HG02870 (cell line): Measurements from ENCODE around the gene KRT6A.

Experiments
- ATAC-seq: cut with Tn5 transposase; IDR thresholded peaks from one replicate; pipeline ENCODE4 v1.9.1; 2021; ENCODE audit warnings: mild to moderate bottlenecking, moderate library complexity; ENCODE audit not compliant: unreplicated experiment

KRT6A gene

DNA sequence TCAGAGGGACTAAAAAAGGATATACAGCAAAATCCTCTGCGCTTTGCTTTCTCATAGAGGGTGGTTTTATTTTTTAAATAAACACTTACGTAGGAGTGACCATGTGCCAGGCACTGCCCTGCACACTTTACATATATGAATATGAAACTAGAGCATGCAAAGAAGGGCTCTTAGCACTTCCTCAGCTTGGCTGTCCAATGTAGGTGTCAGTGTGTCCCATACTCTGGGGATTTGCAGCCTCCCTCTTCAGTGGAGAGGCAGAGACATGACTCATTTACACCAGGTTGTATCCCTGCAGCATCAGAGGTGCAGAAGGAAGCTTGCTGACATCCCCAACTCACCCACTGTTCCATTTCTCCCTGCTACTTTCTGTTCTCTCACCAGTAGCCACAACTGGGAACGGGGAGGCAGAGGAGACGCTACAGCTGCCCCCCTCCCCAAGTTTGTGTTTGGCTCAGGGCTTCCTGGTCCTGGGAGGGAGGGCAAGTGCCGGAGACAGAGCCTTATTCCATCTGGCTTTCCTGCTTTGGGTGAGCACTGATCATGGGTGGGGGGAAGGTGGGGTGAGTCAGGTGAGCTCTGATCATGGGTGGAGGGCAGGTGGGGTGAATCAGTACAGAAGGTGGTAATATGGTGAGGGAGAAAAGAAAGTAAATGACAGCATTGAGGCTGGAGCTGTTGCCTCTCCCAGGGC is 32.0 kb upstream of the KRT6A start:
- ATAC-seq, result no peak

DNA sequence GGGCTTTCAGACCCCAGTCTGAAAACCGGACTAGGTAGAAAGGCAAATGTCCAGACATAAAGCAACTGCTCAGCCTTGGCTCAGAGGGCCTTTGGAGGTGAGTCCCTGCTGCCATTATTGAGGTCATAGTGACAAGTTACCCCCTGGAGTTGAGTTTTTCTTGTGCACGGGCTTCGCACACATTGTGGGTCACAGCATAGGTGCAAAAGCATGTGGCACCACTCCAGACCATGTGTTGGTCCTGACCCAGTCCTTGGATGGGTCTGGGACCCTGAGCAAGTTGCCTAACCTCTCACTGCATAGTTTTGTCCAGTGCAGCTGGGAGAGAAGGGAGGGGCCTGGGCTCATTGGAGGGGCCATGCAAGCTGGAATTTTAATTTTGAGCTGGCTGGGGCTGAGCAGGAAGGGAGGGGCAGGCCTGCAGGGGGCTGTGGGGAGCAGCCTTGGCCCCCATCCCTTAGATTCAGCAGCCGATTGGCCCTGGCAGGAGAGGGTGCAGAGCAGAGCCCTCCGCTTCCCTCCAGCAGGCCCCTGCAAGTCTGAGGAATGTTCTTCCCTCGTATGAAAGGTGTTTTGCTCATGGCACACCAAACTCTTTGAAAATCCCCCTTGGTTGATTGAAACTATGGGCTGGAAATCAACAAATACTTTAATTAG is 31.3 kb upstream of the KRT6A start:
- no peak for ATAC-seq

DNA sequence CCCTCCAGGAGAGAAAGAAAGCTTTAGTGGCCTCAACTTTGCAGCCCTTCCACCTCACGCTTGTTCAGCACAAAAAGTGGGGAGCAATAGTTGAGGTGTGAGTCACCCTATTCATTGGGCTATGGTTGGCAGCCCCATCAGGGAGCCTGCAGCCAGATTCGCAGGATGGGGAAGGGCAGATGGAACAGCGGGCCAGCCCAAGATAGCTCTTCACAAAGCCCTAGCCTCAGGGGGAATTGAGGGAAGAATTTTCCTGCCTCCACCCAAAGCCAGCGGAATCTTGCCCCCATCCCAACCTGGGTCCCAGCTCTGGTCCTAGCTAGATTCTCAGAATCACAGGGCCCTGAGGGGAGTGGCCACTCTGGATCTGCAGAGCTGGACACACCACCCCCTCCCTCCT is 30.8 kb upstream of the KRT6A start:
- no peak for ATAC-seq

DNA sequence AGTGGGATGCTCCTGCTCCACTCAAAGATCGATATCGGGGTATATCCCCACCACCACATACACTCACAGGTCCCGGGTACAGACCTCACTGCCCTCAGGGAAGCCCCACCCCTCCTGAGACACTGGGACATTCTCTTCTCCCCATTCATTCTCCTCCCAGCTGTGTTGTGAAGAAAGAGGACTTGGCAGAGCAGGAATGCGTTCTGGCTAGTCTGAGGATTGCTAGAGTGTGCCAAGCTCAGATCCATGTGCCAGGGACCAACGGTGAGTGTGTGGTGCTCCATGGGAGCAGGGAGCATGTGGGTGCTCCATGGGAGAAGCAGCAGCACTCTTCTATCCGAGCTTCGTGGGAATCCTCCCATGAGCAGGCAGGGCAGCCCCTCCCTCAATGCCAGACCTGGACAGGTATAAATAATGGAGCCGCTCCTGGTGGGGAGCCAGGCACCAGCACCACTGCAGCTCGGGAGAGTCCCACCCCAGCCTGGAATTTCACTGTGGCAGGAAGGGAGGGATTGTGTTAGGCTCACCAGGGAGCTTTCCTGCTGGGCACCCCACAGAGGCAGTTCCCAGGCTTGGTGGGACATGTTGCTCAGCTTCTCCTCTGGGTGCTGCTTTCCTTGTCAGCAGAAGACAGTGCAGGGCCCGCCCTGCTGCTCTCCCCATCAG is 29.4 kb upstream of the KRT6A start:
- no peak for ATAC-seq

DNA sequence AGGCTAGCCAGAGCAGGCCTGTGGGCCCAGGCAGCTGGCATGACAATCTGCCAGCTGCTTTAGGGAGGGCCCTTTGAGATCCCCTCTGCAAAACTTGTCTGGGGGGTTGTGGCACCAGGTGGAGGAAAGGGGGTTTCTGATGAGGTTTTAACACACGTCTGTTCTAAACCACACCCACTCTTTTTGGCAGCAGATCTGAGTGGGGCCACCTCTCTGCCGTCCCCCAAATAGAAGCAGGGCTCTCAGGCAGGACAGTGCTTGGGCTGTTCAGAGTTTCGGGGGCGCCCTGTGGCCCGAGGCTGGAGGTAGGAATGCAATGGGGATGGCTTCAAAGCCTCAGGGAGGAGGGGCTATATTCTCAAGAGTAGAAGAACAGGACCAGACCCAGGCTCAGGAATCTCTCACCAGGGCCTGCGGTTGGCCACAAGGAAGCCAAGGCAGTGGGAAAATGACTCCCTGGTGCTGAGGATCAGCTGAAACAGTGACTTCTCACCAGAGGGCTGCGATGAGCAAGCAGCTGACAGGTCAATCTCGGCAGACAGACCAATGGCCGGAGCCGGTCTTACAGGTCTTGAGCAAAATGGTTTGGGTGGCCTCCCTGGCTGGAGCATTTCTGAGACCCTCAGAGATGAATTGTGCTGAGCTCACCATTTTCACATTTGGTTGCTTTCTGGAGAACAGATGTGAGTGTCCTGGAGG is 28.7 kb upstream of the KRT6A start:
- no peak for ATAC-seq

DNA sequence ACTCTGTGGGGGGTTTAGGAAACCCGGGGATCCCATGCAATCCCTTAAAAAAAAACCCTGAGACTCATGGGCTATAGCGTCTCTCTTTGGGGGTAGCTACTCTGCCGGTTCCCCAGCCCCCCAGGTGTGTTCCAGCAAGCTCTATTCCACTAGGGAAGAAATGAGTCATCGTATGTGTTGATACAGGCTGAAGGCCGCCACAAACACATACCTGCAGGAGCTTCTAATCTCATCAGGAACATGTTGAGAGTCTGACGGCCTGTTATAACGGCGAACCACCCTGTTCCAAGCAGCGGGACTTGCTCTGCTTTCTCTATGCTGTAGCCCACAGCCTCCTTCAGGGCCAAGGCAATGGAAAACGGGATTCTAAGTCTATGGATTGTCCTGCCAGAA is 28.1 kb upstream of the KRT6A start:
- ATAC-seq, result no peak

DNA sequence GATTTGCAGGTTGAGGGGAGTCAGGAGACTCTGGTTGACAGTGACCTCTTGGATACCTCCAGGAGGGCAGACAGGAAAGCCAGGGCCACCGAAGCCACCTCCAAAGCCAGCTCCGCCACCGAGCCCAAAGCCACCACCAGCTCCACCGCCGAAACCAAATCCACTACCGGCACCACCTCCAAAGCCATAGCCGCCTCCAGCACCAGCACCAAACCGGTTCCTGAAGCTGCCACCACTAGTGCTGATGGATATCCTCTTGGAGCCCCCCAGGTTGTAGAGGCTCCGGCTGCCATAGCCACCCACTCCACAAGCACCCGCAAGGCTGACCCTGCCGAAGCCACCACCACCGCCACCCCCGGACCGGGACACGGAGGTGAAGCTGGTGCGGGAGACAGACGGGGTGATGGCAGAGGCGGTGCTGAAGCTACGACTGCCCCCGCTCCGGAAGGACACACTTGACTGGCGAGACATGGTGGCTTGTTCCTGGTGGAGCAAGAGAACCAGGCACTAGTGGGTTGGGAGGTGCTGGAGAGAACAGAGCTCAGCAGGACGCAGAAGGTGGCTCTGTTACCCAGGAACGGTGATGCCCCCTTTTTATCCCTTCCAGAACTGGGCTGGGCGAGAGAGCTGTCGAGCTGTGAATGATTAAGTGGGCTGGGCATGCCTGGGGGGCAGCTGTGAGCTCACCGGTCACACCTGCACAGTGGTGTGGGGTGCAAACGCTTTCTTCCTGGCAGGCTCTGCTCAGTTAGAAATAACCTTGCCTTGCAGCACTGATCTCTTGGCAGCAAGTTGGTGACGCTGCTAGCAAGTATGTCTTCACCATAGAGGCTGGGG is 27.0 kb upstream of the KRT6A start, which contains the start of gene KRT5:
TSS of gene KRT5 (minus strand) at position 569 of the 837 bp plus-strand sequence. CDS start at position 471, 98 bp downstream.
- ATAC-seq, result no peak

DNA sequence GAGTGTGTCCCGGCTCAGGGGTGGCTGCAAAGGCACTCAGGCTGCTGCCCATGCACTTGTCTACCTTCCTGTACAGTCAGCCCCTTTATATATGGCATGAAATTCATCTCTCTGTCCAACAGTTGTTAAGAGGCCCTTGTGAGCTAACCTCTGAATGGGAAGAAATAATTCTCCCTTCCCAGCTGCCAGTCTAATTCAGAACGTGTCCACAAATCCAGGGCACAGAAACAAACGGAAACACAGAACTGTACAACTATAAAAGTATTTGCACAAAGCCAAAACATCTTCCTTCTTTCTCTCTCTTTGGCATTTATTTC is 26.3 kb upstream of the KRT6A start:
- ATAC-seq, result no peak

DNA sequence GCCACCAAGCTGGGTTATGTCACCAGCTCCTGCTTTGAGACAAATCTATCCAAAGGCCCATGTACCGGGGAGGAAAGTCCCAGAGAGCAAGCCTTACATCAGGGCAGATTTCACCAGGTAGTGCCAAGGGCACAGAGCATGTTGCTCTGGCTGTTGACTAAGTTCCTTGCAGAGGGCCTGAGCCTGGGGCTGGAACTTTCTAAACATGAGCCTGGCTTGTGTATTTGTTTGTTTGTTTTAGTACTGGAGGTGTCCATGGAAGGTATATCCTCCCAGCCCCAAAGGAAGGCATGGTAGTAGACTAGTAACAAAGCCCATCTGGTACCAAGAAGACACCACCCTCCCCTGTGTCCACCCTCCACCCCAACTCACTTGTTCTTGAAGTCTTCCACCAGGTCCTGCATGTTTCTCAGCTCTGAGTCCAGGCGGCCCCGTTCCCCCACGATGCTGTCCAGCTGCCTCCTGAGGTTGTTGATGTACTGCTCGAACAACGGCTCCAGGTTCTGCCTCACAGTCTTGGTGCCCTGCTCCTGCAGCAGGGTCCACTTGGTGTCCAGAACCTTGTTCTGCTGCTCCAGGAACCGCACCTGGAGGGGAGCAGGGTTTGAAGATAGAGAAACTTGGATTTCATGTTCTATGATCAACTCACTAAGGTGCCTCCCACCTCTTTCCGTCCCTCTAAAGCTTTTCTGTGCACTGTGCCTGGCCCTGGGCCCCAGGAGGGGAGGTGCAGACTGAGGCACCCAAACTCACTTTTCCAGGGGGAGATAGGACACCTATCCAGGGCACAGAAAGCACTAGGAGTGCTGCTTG is 25.7 kb upstream of the KRT6A start:
- ATAC-seq, result no peak

DNA sequence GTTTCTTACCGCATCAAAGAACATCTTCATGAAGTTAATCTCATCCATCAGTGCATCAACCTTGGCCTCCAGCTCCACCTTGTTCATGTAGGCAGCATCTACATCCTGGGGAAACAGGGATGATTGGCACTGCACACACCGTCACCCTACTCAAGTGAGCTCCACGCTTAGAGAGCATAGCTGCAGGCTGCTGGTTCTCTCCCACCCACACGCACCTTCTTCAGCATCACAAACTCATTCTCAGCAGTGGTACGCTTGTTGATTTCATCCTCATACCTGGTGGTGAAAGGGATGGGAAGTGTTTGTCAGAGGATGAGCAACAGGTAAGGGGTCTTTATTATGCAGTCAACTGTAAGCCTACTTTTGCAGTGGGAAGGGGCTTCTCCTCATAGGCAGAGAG is 24.8 kb upstream of the KRT6A start:
- ATAC-seq, result no peak

DNA sequence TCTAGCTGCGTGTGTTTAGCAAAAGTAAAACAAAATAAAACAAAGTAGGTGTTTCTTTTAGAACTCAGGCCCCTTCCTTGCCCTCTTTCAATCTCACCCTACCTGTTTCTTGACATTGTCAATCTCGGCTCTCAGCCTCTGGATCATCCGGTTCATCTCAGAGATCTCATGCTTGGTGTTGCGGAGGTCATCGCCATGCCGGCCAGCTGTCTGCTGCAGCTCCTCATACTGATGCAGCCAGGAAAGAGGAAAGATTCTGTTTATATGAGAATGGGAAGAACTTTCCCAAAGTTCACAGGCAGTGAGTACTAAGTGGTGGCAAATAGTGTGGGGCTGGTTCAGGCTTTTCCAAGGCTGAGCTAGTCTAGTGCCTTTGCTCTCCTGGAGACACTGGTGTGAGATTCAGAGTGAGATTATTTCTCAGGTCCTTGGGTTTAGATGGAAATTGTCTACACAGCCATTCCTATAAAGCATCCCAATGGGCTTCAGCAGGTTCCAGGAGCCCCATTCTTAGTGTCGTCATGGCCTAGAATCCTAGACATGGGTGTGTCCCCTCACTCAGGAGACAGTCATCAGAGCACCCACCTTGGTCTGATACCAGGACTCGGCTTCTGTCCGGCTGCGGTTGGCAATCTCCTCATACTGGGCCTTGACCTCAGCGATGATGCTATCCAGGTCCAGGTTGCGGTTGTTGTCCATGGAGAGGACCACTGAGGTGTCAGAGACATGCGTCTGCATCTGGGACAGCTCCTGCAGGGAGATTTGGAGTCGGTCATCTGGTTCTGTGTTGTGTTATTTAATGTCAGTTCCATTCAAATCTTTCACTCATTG is 24.2 kb upstream of the KRT6A start:
- no peak for ATAC-seq

DNA sequence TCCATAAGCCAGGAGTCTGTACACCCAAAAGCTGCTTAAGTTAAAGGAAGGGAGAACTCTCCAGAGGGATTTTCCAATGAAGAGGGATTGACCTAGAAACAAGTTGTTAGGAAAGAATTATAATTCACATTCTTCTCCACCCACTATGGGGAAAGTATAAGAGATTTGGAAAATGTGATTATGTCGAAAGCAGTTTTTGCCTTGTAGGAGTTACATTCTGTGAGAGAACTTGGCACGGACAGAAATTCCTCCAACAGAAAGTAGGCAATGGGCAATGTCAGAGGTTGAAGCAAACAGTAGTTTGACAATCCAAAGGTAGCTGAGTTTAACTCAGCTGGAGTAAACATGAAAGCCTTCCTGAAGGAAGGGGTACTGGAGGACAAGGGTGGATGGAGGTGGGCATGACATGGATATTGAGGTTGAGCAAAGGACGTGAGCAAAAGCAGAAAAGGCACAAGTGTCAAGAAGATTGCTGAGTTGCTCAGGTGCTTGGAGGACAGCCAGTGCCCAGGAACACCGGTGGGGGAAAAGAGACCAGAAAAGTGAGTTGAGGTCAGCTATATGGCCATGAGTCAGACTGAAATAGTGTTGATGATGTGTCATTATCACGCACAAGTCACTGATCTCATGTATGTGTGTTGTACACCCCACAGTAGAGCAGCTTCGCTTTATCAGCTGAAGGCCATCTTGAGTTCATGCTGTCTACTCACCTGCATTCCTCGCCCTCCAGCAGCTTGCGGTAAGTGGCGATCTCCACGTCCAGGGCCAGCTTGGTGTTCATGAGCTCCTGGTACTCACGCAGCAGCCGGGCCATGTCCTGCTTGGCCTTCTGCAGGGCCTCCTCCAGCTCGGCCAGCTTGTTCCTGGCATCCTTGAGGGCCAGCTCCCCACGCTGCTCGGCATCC is 23.1 kb upstream of the KRT6A start:
- no peak for ATAC-seq

DNA sequence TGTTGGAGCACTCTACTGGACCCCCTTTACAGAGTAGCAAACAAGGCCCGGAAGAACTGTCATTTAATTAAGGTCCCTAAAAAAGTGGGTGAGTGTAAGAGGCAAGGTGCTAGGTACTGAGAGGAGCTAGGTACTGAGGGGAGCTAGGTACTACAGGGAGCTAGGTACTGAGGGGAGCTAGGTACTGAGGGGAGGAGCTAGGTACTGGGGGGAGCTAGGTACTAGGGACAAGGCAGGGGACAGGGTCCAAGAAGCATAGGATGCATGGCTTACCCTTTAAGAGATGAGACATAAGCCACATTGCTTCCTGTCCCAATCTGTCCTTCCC is 22.2 kb upstream of the KRT6A start:
- no peak for ATAC-seq

DNA sequence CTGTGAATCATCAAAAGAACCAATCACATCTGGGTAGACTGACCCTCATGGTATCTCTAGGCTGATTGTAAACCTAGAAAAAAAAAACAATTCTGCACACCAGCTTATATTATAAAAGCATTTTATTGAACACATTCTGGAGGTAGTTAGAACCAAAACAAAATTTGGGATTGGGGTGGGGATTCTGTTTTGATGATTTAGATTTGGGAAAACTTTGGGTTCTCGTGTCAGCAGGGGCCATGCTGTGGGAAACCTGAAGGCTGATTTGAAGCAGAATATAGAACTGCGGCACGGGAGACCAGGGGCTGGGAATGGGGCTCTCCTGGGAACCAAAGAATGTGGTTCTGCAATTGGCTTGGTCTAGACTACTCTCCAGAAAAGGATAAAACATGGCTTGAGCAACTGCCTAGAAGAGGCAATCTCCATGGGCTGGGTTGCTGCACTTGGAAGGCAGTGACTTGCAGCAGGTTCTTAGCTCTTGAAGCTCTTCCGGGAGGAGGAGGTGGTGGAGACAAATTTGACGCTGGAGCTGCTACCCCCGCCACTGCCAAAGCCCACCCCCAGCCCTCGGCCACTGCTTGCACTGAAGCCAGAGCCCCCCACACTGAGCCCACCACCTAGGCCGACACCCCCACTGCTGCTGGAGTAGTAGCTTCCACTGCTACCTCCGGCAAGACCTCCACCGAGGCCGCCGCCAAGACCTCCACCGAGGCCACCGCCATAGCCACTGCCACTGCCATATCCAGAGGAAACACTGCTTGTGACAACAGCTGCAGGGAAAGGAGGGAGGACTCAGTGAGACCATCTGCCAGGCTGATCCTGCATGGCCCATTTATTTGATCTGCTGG is 21.6 kb upstream of the KRT6A start:
- ATAC-seq, result no peak

DNA sequence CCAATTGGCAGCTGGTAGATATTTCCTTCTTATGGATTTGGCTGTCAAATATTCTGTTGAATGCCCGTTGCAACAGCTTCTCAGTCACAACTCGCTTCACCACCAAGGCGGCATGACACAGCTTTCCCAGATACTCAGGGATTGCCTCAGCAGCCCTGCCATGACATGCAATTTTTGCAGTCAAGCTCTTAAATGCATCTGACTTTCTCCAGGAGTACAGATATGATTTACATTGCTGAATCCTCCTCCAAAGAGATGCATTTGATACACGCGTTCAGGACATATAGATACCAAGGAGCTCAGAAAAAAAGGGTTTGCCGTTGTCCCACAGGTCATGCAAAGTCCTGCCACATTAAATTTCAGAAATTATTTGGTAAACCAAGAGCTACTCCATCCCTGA is 20.7 kb upstream of the KRT6A start:
- no peak for ATAC-seq

DNA sequence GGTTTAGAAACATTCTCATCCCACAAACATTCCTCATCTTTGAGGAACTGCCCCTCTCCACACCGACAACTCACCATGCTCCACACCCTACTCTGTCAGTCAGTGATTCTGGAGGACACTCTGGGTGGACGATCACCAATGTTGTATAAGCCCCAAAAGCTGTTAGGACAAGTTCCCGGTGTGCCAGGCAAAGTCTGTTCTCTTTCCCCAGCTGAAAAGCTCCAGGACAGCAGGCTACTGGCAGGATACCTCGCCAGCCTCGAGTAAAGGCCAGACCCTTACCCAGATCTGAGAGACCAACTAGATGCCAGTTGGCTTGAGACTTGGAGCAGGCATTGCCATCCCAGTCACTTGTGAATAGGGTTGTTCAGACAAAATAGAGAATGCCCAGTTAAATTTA is 15.2 kb upstream of the KRT6A start:
- no peak for ATAC-seq
